ENCODE data around the gene IAPP. TPM values are rescaled to one million over a fixed set of nuclear protein-coding genes. Genes with fewer than 3 reads are reported as not detected.

IAPP gene
- total RNA-seq, 4 donors from 2014 or later, result not detected

GRCh38 chr12:21336656-21337055, 36.0 kb upstream of the IAPP start:
- no peaks in the 10 kb centered on the region for H3K9me3 ChIP-seq
- no peaks in the 10 kb centered on the region for H3K4me1 ChIP-seq
- no peak for ATAC-seq
- H3K36me3 ChIP-seq, result no peaks in the 10 kb centered on the region
- H3K27me3 ChIP-seq, result no peaks in the 10 kb centered on the region
- 65 to 70% methylated on average over 5 of the region's 5 CpGs for WGBS, 2 donors (ENCODE audit: low coverage in 1 of 2)
- no peak overlapping the region for H3K27ac ChIP-seq
- H3K4me3 ChIP-seq, result no peak overlapping the region
- TF ChIP-seq EP300 (IDR thresholded peaks at IDR 0.05), result no peak
- no peak for TF ChIP-seq CTCF (IDR thresholded peaks at IDR 0.05)
- no peak for TF ChIP-seq POLR2AphosphoS5 (IDR thresholded peaks at IDR 0.05)
- TF ChIP-seq POLR2A (IDR thresholded peaks at IDR 0.05), result no peak

GRCh38 chr12:21337453-21337852, 35.2 kb upstream of the IAPP start:
- Histone ChIP-seq H3K4me1 (no peaks in the 10 kb centered on the region), H3K4me3 (no peak overlapping the region), H3K9me3 (no peaks in the 10 kb centered on the region), H3K27ac (no peak overlapping the region), H3K36me3 (no peaks in the 10 kb centered on the region), H3K27me3 (no peaks in the 10 kb centered on the region)
- TF ChIP-seq CTCF (IDR thresholded peaks at IDR 0.05), result no peak
- no peak for TF ChIP-seq POLR2A (IDR thresholded peaks at IDR 0.05)
- no peak for TF ChIP-seq EP300 (IDR thresholded peaks at IDR 0.05)
- no peak for TF ChIP-seq POLR2AphosphoS5 (IDR thresholded peaks at IDR 0.05)
- no peak for ATAC-seq

- Histone ChIP-seq H3K27me3 (no peaks in the 10 kb centered on the region), H3K4me3 (no peak overlapping the region), H3K4me1 (no peaks in the 10 kb centered on the region), H3K9me3 (no peaks in the 10 kb centered on the region), H3K27ac (no peak overlapping the region), H3K36me3 (no peaks in the 10 kb centered on the region)
- TF ChIP-seq CTCF (IDR thresholded peaks at IDR 0.05) (no peak), POLR2AphosphoS5 (IDR thresholded peaks at IDR 0.05) (no peak), POLR2A (IDR thresholded peaks at IDR 0.05) (no peak)
- 82 to 92% methylated on average over 5 to 6 of the region's 6 CpGs for WGBS, 2 donors (ENCODE audit: low coverage in 1 of 2)
- ATAC-seq, result no peak
Observed at GRCh38 chr12:21337959-21338744, 34.5 kb upstream of the IAPP start.

DNA sequence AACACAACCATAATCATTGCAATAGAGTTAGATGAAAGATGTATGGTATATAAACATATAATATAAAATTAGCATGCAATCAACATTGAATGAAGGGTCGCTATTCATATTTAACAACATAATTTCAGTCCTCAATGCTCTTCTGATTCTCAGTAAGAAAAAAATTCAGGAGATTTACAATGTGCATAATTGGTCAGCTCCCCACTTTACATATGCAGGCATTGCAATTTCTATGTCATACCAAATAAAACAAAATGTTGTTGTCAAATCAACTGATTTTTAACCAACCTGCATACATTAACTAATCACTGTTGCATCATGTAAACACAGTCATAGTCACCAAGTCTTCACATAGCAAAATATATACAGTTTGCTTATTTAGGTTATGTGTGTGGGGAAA, 32.8 kb upstream of the IAPP start:
- H3K9me3 ChIP-seq, result no peaks in the 10 kb centered on the region
- TF ChIP-seq POLR2AphosphoS5 (IDR thresholded peaks at IDR 0.05), result no peak
- no peak for TF ChIP-seq POLR2A (IDR thresholded peaks at IDR 0.05)
- TF ChIP-seq EP300 (IDR thresholded peaks at IDR 0.05), result no peak
- no peak for TF ChIP-seq CTCF (IDR thresholded peaks at IDR 0.05)
- ATAC-seq, result no peak
- no peaks in the 10 kb centered on the region for H3K36me3 ChIP-seq
- no peak overlapping the region for H3K4me3 ChIP-seq
- no peaks in the 10 kb centered on the region for H3K4me1 ChIP-seq
- 75 to 83% methylated on average over 1 of the region's 1 CpG for WGBS, 2 donors (ENCODE audit: low coverage in 1 of 2)
- no peaks in the 10 kb centered on the region for H3K27me3 ChIP-seq
- H3K27ac ChIP-seq, result no peak overlapping the region

- TF ChIP-seq POLR2A (IDR thresholded peaks at IDR 0.05) (no peak), CTCF (IDR thresholded peaks at IDR 0.05) (no peak), POLR2AphosphoS5 (IDR thresholded peaks at IDR 0.05) (no peak), EP300 (IDR thresholded peaks at IDR 0.05) (no peak)
- Histone ChIP-seq H3K4me3 (no peak overlapping the region), H3K9me3 (no peaks in the 10 kb centered on the region), H3K27me3 (no peaks in the 10 kb centered on the region), H3K27ac (no peak overlapping the region), H3K36me3 (no peaks in the 10 kb centered on the region), H3K4me1 (no peaks in the 10 kb centered on the region)
- WGBS, 2 donors (ENCODE audit: low coverage in 1 of 2), result 81% methylated on average over 6 of the region's 6 CpGs
- no peak for ATAC-seq
Observed at GRCh38 chr12:21340403-21340802, 32.3 kb upstream of the IAPP start.
